ENCODE results near the gene ZBTB39. TPM values are rescaled to one million over a fixed set of nuclear protein-coding genes. Genes with fewer than 3 reads are reported as not detected.
"Not testable (repeated sequence)": the region's sequence is repeated elsewhere in the genome, so short reads cannot be mapped to it uniquely, and the experiment has no call there.

The ZBTB39 gene
- total RNA-seq, 4 donors from 2014 or later = 2.1 to 6.5 (median 4.0) TPM

DNA sequence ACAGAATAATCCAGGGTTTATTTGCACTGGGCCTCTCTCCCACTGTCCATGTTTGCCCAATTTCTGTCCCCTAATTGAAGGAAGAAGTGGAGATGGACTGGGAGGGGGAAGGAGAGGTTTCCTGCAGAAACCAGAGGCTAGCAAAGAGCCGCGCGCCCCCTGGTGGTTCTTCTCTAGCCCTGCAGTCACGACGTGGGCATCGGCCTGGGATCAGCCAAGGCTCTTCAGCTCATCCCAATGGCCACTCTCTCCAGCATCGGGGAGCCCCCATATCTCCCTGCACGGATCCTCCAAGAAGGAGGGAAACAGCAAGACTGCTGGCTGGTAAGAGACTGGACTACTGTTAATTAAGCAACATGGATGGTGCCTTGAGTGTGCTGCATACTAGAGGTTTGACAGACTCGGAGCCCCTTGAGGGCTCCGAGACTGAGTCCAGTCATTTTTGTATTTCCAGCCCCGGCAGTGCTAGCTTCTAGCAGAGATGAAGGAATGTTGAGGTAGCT is 18.7 kb downstream of the ZBTB39 start:
- Histone ChIP-seq H3K4me1 (peaks cover 27 to 52% (median 37%) of the 10 kb centered on the region in 3 donors), H3K9me3 (no peaks in the 10 kb centered on the region), H3K27ac (peak overlapping the region in 1 of 4 donors; percentile 31), H3K36me3 (no peaks in the 10 kb centered on the region), H3K4me3 (no peak overlapping the region), H3K27me3 (no peaks in the 10 kb centered on the region)
- 19 to 26% methylated on average over 8 to 11 of the region's 11 CpGs for WGBS, 2 donors
- intact Hi-C loops (cut with DNase I) = loop anchor here (5.0 kb wide), 1 partner anchor 230 kb away; no protein-coding TSS in a partner anchor
- DNase-seq = no peak
- TF ChIP-seq, protein P1, sequence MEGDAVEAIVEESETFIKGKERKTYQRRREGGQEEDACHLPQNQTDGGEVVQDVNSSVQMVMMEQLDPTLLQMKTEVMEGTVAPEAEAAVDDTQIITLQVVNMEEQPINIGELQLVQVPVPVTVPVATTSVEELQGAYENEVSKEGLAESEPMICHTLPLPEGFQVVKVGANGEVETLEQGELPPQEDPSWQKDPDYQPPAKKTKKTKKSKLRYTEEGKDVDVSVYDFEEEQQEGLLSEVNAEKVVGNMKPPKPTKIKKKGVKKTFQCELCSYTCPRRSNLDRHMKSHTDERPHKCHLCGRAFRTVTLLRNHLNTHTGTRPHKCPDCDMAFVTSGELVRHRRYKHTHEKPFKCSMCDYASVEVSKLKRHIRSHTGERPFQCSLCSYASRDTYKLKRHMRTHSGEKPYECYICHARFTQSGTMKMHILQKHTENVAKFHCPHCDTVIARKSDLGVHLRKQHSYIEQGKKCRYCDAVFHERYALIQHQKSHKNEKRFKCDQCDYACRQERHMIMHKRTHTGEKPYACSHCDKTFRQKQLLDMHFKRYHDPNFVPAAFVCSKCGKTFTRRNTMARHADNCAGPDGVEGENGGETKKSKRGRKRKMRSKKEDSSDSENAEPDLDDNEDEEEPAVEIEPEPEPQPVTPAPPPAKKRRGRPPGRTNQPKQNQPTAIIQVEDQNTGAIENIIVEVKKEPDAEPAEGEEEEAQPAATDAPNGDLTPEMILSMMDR (IDR thresholded peaks at IDR 0.05) = peak; percentile 94 to 98 (median 96)
- no peak for TF ChIP-seq POLR2A (IDR thresholded peaks at IDR 0.05)

DNA sequence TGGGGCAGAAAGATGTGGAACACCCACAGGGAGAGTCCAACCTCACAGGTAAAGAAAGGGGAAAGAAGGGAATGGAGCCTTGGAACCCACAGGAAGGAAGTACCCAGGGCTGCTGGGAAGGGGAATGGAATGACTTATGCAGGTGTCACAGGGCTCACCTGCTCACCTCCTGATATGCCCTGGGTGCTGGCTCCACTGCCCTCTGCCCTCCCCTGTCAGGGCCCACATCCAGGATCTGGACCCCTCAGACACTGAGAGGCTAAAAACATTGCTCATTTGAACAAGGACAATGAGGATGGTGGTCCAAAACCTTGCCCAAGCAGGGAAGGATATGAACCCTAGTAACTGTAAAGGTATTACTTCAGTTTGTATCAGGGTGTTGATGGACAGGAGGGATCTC is 19.3 kb downstream of the ZBTB39 start:
- intact Hi-C loops (cut with DNase I) = loop anchor here (5.0 kb wide), 1 partner anchor 230 kb away; no protein-coding TSS in a partner anchor
- Histone ChIP-seq H3K4me3 (no peak overlapping the region), H3K27me3 (no peaks in the 10 kb centered on the region), H3K36me3 (no peaks in the 10 kb centered on the region), H3K27ac (peak overlapping the region in 2 of 4 donors; percentile 31 to 76), H3K4me1 (peaks cover 27 to 50% (median 36%) of the 10 kb centered on the region in 3 donors), H3K9me3 (no peaks in the 10 kb centered on the region)
- no peak for TF ChIP-seq POLR2A (IDR thresholded peaks at IDR 0.05)
- TF ChIP-seq, protein P1 (IDR thresholded peaks at IDR 0.05) = no peak
- DNase-seq = no peak

DNA sequence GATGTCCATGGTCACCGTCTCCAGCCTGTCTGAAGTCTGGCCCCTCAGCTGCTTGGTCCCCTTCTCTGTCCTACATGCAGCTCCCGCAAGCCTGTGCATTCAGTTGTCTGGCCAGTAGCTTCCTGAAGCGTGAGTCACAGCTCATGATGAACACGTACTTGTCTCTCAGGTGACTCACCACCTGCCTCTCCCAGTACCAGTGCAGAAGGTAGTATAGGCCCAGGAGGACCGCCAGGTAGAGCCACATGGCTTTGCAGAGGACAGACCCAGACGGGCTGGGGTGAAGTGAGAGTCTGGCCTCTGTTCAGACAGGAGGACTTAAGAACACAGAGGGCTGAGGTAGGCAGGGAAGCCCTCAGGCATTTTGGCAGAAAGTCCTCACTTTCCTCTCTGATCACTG is 20.6 kb downstream of the ZBTB39 start:
- not testable (repeated sequence) for DNase-seq
- WGBS, 2 donors = 10% methylated on average over 3 of the region's 6 CpGs; no CpG with 5 or more reads in 1 of the 2 donors
- TF ChIP-seq, protein P1 (IDR thresholded peaks at IDR 0.05) = peak in 2 of 6 experiments; percentile 5 to 37

DNA sequence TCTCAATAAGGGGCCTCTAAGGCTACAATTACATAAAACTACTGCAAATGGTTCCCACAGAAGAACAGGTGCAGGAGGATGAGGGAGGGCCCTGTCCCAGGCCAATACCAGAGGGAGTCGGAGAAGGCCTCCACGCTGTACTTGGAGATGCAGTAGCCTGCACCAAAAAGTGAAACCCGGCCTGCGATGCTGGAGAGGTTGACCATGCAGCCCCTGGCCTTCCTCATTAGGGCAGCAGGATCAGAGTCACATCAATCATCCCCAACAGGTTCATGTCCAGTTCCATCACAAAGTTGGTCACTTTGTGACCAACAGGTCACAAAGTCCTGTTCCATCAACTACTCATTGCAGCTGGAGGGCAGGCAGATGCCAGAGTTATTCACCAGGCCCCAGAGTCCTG is 23.0 kb downstream of the ZBTB39 start:
- no peaks in the 10 kb centered on the region for H3K36me3 ChIP-seq
- H3K27me3 ChIP-seq = no peaks in the 10 kb centered on the region
- peaks cover 14 to 45% (median 22%) of the 10 kb centered on the region in 3 donors for H3K4me1 ChIP-seq
- DNase-seq = no peak
- WGBS, 2 donors = 96% methylated on average over 4 of the region's 4 CpGs; no CpG with 5 or more reads in 1 of the 2 donors
- intact Hi-C loops (cut with DNase I) = no loop called here
- H3K4me3 ChIP-seq = no peak overlapping the region
- H3K9me3 ChIP-seq = no peaks in the 10 kb centered on the region
- no peak for TF ChIP-seq POLR2A (IDR thresholded peaks at IDR 0.05)
- TF ChIP-seq, protein P1 (IDR thresholded peaks at IDR 0.05) = no peak
- H3K27ac ChIP-seq = no peak overlapping the region

More for the DNA sequence above, 20.6 kb downstream of the ZBTB39 start:
- not testable (repeated sequence) for H3K9me3 ChIP-seq, H3K27me3 ChIP-seq, H3K36me3 ChIP-seq, H3K4me3 ChIP-seq
- H3K4me1 ChIP-seq = peaks cover 18 to 41% (median 23%) of the 10 kb centered on the region in 3 donors
- H3K27ac ChIP-seq = peak overlapping the region; percentile 5 to 76 (median 40)
- intact Hi-C loops (cut with DNase I) = loop anchor here (5.0 kb wide), 1 partner anchor 228 kb away; no protein-coding TSS in a partner anchor

DNA sequence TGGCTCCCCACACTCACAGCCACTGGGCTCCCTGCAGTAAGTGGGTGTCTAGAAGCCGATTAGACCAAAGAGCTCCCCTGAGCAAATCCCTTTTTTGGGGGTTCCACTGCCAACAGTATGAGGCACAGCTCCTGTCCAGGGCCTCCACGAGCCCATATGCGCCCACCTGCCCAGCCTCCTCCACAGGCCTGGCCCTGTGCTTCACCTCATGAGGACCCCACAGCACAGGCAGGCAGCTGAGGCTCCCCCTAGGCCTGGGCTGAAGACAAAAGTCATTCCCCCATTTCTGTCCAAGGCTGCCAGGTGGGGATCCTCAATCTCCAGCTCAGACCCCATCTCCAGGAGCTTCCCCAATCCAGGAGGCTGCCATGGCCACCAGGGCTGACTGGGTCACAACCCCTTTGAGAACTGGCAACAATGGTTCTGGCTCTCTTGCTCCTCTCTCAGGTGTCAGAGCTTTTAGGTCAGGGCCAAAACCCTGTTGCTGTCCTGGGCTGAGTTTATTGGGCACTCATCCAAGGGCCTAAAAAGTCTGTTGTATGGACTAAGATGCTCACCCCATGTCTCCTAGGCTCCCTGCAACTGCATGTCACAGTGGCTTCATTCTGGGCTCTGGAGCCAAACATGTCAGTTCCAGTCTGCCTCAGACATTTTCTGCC is 23.6 kb downstream of the ZBTB39 start:
- intact Hi-C loops (cut with DNase I) = not testable (repeated sequence)
- WGBS, 2 donors = 92% methylated on average over 2 of the region's 3 CpGs; no CpG with 5 or more reads in 1 of the 2 donors

More for the DNA sequence above, 23.6 kb downstream of the ZBTB39 start:
- DNase-seq, H3K4me3 ChIP-seq, H3K27me3 ChIP-seq, H3K9me3 ChIP-seq, H3K36me3 ChIP-seq, H3K27ac ChIP-seq: not testable (repeated sequence)
- H3K4me1 ChIP-seq = peaks cover 13 to 38% (median 20%) of the 10 kb centered on the region in 3 donors
